ENCODE measurements around the gene RHOT2.

- TF ChIP-seq POLR2A (IDR thresholded peaks at IDR 0.05; ENCODE audit: low read depth, low read length) (no peak), TAF1 (IDR thresholded peaks at IDR 0.05; ENCODE audit: low read depth, low read length) (no peak), POLR2AphosphoS5 (IDR thresholded peaks at IDR 0.05; ENCODE audit: low read depth, low read length) (no peak)
Measured at GRCh38 chr16:660459-661183, 7.3 kb upstream of the RHOT2 start.

Measured in GM12891 (cell line).